Progenitor cell of endocrine pancreas (in vitro differentiated cells): ENCODE measurements around the gene ARRDC1. TPM values are rescaled to one million over a fixed set of nuclear protein-coding genes. Genes with fewer than 3 reads are reported as not detected.
A peak's percentile ranks its signal among the peaks of the same experiment; 100 is the strongest.
"Not testable (repeated sequence)": the region's sequence is repeated elsewhere in the genome, so short reads cannot be mapped to it uniquely, and the experiment has no call there.

ENCODE experiments used
- DNase-seq: peaks from one replicate; pipeline ENCODE4 v3.0.0; 2021; ENCODE audit warnings: low spot score; ENCODE audit not compliant: unreplicated experiment
- H3K27ac Mint-ChIP-seq: 2 replicates; pipeline ENCODE4 v1.8.0; 2021; ENCODE audit warnings: mild to moderate bottlenecking, moderate library complexity, mixed read lengths
- H3K27me3 Mint-ChIP-seq: 2 replicates; pipeline ENCODE4 v1.8.0; 2021; ENCODE audit warnings: mixed read lengths
- H3K36me3 Mint-ChIP-seq: 2 replicates; pipeline ENCODE4 v1.8.0; 2022; ENCODE audit warnings: mixed read lengths; ENCODE audit not compliant: insufficient read depth
- H3K4me1 Mint-ChIP-seq: 2 replicates; pipeline ENCODE4 v1.8.0; 2021; ENCODE audit warnings: low read depth, mixed read lengths
- H3K4me3 Mint-ChIP-seq: 2 replicates; pipeline ENCODE4 v1.8.0; 2021; ENCODE audit warnings: low read depth, mild to moderate bottlenecking, moderate library complexity, mixed read lengths
- H3K9me3 Mint-ChIP-seq: 2 replicates; pipeline ENCODE4 v1.8.0; 2021; ENCODE audit warnings: low read depth, mixed read lengths
- long read RNA-seq: library from polyadenylated mRNA; unstranded; transcript quantifications from one replicate; pipeline ENCODE4 v2.0.0, GENCODE V29; 2020
- total RNA-seq: library from RNA; stranded (reverse); gene quantifications from 2 replicates; pipeline ENCODE4 v1.2.1, GENCODE V29; 2021
- TF ChIP-seq, protein P1 (sequence below): fragments of 200-600 bp; sonication (generic); IDR thresholded peaks from one replicate; pipeline ENCODE4 v1.5.0; 2021; ENCODE audit warnings: antibody characterized with exemption, mild to moderate bottlenecking; ENCODE audit not compliant: unreplicated experiment

Gene ARRDC1
- total RNA-seq, result 64.0 and 74.9 TPM in 2 replicates
- long read RNA-seq, transcript ARRDC1-201 (8 exons, 1,586 nt), result major isoform, 9 of 19 reads
- long read RNA-seq, partial matches to known transcripts, result 2 of 19 reads
- long read RNA-seq, other reads (novel, unspliced or antisense), result 8 of 19 reads

- Mint-ChIP-seq H3K9me3 (no peaks in the 10 kb centered on the region), H3K4me1 (peaks cover 11% of the 10 kb centered on the region), H3K27me3 (peaks cover 20% of the 10 kb centered on the region), H3K36me3 (no peaks in the 10 kb centered on the region), H3K4me3 (peak within 1 kb of the TSS; percentile 74), H3K27ac (no peak within 1 kb of the TSS)
- TF ChIP-seq, protein P1, sequence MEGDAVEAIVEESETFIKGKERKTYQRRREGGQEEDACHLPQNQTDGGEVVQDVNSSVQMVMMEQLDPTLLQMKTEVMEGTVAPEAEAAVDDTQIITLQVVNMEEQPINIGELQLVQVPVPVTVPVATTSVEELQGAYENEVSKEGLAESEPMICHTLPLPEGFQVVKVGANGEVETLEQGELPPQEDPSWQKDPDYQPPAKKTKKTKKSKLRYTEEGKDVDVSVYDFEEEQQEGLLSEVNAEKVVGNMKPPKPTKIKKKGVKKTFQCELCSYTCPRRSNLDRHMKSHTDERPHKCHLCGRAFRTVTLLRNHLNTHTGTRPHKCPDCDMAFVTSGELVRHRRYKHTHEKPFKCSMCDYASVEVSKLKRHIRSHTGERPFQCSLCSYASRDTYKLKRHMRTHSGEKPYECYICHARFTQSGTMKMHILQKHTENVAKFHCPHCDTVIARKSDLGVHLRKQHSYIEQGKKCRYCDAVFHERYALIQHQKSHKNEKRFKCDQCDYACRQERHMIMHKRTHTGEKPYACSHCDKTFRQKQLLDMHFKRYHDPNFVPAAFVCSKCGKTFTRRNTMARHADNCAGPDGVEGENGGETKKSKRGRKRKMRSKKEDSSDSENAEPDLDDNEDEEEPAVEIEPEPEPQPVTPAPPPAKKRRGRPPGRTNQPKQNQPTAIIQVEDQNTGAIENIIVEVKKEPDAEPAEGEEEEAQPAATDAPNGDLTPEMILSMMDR, result no peak
- DNase-seq, result peak; percentile 84
These were observed at the start of gene ARRDC1 for GRCh38 chr9:137605121-137606004. Gene ARRDC1 (plus strand): TSS chr9:137605686. CDS start chr9:137605718, 32 bp downstream.

DNA sequence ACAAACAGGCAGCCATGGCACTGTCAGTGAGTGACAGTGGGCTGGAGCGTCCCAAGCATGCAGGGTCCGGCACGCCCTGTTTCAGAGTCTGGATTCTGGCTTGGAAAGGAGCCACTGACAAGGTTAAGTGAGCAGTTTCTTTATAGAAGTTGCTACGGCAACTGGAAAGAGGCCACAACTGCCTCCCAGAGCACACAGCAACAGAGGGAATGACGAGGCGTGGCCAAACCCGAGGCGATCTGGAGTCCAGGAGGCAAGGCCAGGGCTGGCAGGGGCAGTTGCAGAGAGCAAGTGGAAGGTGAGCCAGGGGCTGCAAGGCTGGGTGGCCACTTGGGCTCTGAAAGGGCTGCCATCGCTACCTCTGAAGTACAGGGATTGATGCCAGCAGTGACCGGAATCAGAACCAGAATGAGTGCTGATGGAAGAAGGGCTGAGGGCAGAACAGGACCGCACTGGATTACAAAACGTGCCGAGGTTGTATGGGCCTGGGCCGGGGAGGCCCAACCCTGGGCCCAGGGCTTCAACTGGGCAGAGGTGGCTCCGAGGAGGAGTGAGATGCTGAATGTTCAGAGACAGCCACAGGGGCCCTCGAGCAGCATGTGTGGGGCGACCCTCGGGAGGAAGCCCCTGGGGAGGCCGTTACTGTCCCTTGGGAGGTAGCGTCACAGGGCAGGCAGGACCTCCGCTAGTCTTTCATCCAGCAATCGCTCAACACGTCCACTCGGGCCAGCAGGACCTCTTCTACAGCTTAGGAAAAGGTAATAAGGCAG lies 49.2 kb upstream of the ARRDC1 start:
- Mint-ChIP-seq H3K27ac (peak overlapping the region; percentile 56), H3K36me3 (peaks cover 23% of the 10 kb centered on the region), H3K9me3 (no peaks in the 10 kb centered on the region), H3K4me1 (peaks cover 3% of the 10 kb centered on the region), H3K4me3 (no peak overlapping the region), H3K27me3 (no peaks in the 10 kb centered on the region)
- DNase-seq, result no peak
- TF ChIP-seq, protein P1, result no peak

DNA sequence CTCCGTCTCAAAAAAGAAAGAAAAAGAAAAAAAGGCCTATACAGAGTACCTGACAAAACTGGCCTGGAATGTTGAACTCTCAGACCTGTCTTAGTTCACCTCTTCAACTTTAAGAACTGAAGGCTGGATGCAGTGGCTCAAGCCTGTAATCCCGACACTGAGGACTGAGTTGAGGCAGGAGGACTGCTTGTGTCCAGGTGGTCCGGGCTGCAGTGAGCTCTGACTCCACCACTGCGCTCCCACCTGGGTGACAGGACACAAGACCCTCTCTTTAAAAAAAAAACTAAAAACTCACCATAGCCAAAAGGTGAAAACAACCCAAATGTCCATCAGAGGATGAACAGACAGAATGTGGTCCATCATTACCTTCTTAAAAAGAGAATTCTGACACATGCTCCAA lies 47.4 kb upstream of the ARRDC1 start:
- DNase-seq, result no peak
- Mint-ChIP-seq H3K27ac (no peak overlapping the region), H3K27me3 (no peaks in the 10 kb centered on the region), H3K4me3 (no peak overlapping the region), H3K9me3 (no peaks in the 10 kb centered on the region), H3K4me1 (no peaks in the 10 kb centered on the region), H3K36me3 (peaks cover 29% of the 10 kb centered on the region)
- TF ChIP-seq, protein P1, result no peak

- no peaks in the 10 kb centered on the region for H3K9me3 Mint-ChIP-seq
- H3K4me1 Mint-ChIP-seq, result no peaks in the 10 kb centered on the region
- H3K36me3 Mint-ChIP-seq, result peaks cover 25% of the 10 kb centered on the region
- DNase-seq, result no peak
- TF ChIP-seq, protein P1, result no peak
- H3K27me3 Mint-ChIP-seq, result no peaks in the 10 kb centered on the region
- no peak overlapping the region for H3K4me3 Mint-ChIP-seq
- H3K27ac Mint-ChIP-seq, result no peak overlapping the region
These were observed 41.4 kb upstream of the ARRDC1 start for GRCh38 chr9:137564134-137564533.

DNA sequence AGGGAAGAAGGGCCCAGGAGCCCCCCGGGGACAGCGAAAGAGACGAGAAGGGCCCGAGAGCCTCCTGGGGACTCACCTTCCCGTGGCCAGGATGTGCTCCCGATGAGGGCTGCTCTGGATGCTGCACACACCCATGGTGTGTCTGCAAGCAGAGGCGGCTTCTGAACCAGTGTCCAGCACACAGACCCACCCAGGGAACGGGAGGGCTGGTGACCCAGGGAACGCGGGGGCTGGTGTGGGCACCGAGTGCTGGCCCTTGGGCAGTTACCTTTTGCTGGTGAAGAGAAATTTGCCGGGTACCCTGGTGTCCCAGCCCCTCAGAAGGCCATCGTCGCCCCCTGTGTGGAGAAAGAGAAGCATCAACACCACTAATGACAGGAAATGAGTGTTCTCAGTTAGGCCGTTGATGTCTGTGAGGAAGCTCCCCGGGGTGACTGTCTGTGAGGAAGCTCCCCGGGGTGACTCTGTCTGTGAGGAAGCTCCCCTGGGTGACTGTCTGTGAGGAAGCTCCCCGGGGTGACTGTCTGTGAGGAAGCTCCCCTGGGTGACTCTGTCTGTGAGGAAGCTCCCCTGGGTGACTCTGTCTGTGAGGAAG lies 40.6 kb upstream of the ARRDC1 start:
- no peaks in the 10 kb centered on the region for H3K9me3 Mint-ChIP-seq
- TF ChIP-seq, protein P1, result no peak
- H3K27ac Mint-ChIP-seq, result no peak overlapping the region
- H3K4me1 Mint-ChIP-seq, result no peaks in the 10 kb centered on the region
- H3K36me3 Mint-ChIP-seq, result peaks cover 19% of the 10 kb centered on the region
- no peak for DNase-seq
- no peak overlapping the region for H3K4me3 Mint-ChIP-seq
- H3K27me3 Mint-ChIP-seq, result no peaks in the 10 kb centered on the region

DNA sequence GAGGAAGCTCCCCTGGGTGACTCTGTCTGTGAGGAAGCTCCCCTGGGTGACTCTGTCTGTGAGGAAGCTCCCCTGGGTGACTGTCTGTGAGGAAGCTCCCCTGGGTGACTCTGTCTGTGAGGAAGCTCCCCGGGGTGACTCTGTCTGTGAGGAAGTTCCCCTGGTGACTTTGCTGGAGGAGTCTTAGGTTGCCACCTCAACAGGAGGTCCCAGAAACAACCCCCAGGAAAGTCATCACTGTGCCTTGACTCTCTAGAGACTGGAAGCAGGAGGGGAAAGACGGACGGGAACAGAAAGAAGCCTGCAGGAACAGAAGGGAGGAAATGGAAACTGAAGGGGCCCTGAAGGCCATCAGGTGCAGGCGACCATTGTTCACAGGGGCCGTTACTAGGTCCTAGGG lies 37.0 kb upstream of the ARRDC1 start:
- DNase-seq, H3K4me3 Mint-ChIP-seq, H3K27me3 Mint-ChIP-seq, H3K27ac Mint-ChIP-seq, H3K9me3 Mint-ChIP-seq, H3K4me1 Mint-ChIP-seq: not testable (repeated sequence)
- H3K36me3 Mint-ChIP-seq, result peaks cover 13% of the 10 kb centered on the region
